ENCODE measurements around the gene ASIC5.

DNA sequence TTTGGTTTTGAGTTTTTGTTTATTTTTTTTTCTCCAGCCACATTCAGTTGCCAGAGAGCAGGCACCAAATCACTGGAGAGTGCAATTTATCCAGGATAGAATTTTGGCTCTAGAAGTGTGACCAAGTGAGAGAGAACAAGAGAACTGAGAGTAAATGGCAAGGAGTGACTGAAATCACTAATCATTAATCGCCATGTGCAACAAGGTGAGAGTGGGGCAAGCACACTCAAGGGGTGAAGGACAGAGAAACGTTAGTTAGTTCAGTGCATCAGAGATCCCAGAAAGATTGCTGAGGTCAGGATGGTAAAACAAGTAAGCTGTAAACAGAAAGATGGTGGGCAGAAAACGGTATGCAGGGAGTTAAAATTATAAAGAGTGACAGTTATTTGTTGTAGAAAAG is 17.8 kb upstream of the ASIC5 start:
- TF ChIP-seq CTCF (conservative IDR thresholded peaks at IDR 0.05 in 1 of 2, IDR thresholded peaks at IDR 0.05 in 1 of 2; ENCODE audit: low read depth in 1 of 2, low read length in 2 of 2) (no peak), EZH2 (IDR thresholded peaks at IDR 0.05; ENCODE audit: low read length, missing control alignments) (no peak)

Data from fibroblast of lung (primary cell).